GM12864 (cell line): ENCODE results near the gene IFT52.
A peak's percentile ranks its signal among the peaks of the same experiment; 100 is the strongest.
"Not testable (repeated sequence)": the region's sequence is repeated elsewhere in the genome, so short reads cannot be mapped to it uniquely, and the experiment has no call there.

Experiments used
- DNase-seq: peaks from one replicate; pipeline ENCODE4 v3.0.0-alpha.2; 2011; ENCODE audit warnings: low read depth
- H3K4me3 ChIP-seq: 2 replicates; pipeline ENCODE4 v1.5.1; 2011; ENCODE audit warnings: mild to moderate bottlenecking, low read depth, low read length, control low read depth
- TF ChIP-seq, protein P1 (sequence below): IDR thresholded peaks from 2 replicates; pipeline ENCODE4 v1.5.1; 2011; ENCODE audit warnings: low read depth, mild to moderate bottlenecking, moderate library complexity, low read length, control low read depth, inconsistent platforms; ENCODE audit errors: missing control alignments

The IFT52 gene

DNA sequence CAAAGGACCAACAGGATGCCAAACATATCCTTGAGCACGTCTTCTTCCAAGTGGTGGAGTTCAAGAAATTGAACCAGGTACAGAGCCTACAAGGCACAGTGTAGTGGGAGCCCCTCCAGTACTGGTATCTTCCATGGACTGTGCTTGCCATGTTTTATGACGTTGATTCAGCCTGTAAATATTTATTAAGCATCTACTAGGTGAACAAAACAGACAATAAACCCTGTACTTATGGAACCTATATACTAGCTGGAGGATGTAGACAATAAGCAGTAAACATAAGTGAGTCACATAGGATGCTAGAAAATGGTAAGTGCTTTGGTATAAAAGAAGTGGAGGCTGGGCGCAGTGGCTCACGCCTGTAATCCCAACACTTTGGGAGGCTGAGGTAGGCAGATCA is 51.8 kb downstream of the IFT52 start:
- TF ChIP-seq, protein P1, sequence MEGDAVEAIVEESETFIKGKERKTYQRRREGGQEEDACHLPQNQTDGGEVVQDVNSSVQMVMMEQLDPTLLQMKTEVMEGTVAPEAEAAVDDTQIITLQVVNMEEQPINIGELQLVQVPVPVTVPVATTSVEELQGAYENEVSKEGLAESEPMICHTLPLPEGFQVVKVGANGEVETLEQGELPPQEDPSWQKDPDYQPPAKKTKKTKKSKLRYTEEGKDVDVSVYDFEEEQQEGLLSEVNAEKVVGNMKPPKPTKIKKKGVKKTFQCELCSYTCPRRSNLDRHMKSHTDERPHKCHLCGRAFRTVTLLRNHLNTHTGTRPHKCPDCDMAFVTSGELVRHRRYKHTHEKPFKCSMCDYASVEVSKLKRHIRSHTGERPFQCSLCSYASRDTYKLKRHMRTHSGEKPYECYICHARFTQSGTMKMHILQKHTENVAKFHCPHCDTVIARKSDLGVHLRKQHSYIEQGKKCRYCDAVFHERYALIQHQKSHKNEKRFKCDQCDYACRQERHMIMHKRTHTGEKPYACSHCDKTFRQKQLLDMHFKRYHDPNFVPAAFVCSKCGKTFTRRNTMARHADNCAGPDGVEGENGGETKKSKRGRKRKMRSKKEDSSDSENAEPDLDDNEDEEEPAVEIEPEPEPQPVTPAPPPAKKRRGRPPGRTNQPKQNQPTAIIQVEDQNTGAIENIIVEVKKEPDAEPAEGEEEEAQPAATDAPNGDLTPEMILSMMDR: no peak
- H3K4me3 ChIP-seq: no peak overlapping the region
- DNase-seq: no peak

DNA sequence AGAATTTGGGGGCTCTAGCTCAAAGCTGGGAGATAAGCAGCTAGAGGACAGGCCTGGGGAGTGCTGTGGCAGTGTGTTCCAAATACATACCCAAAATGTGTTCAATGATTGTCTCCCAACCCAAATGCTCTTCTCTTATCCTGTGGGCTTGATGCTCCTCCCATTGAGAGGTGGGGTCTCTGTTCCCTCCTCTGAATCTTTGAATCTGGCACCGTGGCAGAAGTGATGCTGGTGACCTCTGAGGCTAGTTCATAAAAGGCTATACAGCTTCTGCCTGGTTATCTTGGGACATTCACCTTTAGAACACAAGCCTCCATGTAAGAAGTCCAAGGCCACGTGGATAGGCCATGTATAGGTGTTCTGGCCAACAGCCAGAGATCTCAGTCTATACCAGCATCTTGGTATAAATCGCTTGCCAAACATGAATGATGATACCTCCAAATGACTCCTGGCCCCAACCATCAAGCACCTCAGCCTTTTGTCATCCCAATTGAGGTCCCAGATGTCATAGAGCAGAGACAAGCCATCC is 60.3 kb downstream of the IFT52 start:
- TF ChIP-seq, protein P1: no peak
- no peak for DNase-seq
- no peak overlapping the region for H3K4me3 ChIP-seq

DNA sequence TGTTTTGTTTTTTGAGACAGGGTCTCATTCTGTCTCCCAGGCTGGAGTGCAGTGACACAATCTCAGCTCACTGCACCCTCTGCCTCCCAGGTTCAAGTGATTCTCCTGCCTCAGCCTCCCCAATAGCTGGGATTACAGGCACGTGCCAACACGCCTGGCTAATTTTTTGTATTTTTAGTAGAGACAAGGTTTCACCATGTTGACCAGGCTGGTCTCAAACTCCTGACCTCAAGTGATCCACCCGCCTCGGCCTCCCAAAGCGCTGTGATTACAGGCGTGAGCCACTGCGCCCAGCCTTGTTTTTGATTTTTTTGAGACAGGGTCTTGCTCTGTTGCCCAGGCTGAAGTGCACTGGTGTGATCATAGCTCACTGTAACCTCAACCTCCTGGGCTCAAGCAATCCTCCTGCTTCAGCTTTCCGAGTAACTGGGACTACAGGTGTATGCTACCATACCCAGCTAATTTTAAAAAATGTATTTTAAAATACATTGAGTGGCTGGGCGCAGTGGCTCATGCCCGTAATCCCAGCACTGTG is 61.0 kb downstream of the IFT52 start:
- DNase-seq, H3K4me3 ChIP-seq: not testable (repeated sequence)

DNA sequence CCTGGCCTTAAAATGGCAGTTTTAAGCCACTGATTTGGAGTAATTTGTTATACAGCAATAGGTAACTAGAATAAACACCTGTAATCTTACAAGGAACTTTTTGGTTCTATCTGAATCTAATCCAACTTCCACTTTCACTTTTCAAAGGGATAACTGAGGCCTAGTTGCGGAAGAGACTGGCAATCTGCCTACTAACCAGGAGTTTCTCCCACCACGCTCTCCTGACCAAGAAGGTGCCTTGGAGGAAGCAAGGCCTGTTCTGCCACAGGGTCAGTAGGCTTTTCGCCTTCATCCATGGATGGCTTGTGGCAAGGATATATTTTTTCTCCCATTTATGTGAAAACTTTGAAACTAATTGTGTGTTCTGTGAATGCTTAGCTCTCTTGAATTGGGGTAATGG is 63.2 kb downstream of the IFT52 start:
- no peak for DNase-seq
- TF ChIP-seq, protein P1: no peak

DNA sequence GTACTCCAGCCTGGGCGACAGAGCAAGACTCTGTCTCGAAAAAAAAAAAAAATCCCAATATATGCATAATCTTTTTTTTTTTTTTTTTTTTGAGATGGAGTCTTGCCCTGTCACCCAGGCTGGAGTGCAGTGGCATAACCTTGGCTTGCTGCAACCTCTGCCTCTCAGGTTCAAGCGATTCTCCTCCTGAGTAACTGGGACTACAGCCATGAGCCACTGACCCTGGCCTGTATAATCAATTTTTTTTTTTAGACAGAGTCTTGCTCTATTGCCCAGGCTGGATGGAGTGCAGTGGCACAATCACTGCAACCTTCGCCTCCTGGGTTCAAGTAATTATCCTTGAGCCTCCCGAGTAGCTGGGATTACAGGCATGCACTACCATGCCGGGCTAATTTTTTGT is 64.4 kb downstream of the IFT52 start:
- H3K4me3 ChIP-seq, DNase-seq: not testable (repeated sequence)

More for the DNA sequence above, 63.2 kb downstream of the IFT52 start:
- H3K4me3 ChIP-seq: no peak overlapping the region

DNA sequence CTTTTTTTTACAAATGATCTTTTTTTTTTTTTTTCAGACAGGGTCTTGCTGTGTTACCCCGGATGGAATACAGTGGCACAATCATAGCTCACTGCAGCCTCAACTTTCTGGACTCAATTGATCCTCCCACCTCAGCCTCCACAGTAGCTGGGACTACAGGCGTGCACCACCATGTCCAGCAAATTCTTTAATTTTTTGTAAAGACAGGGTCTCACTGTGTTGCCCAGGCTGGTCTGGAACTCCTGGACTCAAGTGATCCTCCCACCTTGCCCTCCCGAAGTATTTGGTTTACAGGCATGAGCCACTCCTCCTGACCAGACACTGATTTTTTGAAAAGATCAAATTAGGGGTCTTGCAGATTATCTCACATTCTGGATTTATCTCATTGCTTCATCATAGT is 65.2 kb downstream of the IFT52 start:
- H3K4me3 ChIP-seq: peak overlapping the region; percentile 96; the same call in 1 of the 2 replicates
- TF ChIP-seq, protein P1: no peak
- no peak for DNase-seq

DNA sequence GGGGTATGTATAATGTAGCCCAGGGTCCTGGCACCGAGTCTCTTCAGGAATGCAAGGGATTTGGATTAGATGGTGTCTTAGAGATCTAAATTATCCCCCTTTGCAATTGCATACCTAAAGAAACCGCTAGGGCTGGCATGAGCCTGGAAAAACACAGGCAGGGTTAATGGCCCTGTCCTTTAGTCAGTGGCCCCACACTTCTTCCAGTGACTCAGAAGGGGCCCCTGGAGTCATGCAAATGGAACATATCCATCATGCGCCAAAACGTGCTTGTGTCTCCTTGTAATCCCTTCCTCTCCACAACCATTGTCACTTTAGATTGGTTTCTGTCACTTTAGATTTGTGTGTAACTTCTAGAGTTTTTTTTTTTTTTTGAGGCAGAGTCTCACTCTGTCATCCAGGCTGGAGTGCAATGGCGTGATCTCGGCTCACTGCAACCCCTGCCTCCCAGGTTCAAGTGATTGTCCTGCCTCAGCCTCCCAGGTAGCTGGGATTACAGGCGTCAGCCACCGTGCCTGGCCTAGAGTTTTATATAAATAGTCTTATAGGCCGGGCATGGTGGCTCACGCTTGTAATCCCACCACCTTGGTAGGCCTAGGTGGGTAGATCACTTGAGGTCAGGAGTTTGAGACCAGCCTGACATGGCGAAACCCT is 67.5 kb downstream of the IFT52 start:
- peak overlapping the region; percentile 96 for H3K4me3 ChIP-seq
- no peak for DNase-seq
- TF ChIP-seq, protein P1: no peak

DNA sequence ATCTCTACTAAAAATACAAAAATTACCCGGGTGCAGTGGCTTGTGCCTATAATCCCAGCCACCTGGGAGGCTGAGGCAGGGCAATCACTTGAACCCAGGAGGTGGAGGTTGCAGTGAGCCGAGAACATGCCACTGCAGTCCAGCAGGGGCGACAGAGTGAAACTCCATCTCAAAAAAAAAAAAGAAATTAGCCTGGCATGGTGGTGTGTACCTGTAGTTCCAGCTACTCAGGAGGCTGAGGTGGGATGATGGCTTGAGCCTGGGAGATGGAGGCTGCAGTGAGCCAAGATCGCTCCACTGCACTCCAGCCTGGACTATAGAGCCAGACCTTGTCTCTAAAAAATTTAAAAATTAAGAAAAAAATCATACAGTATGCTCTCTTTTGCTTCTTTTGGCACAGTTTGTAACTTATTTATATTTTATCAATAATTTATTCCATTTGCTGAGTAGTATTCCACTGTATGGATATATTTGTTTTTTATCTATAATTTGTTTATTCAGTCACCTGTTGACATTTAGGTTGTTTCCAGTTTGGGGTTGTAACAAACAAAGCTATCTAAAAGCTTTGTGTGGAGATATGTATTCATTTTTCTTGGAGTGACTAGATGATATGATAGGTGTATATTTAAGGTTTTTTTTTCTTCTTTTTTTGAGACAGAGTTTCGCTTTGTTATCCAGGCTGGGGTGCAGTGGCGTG is 68.1 kb downstream of the IFT52 start:
- no peak for DNase-seq
- no peak overlapping the region for H3K4me3 ChIP-seq
- TF ChIP-seq, protein P1: peak; percentile 39
